HEK293 (cell line): ENCODE results near the gene UBL7.
A peak's percentile ranks its signal among the peaks of the same experiment; 100 is the strongest.

Source experiments
- CTCF ChIA-PET: fragments of 350-600 bp; formaldehyde crosslinking; extraction: SDS; loops from one replicate; lab custom pipeline; 2021; ENCODE audit warnings: antibody characterized with exemption; lab: Yijun Ruan, JAX
- POLR2A ChIA-PET: fragments of 300-600 bp; formaldehyde crosslinking; extraction: SDS; loops from one replicate; lab custom pipeline; 2020; ENCODE audit warnings: antibody characterized with exemption, inconsistent platforms; lab: Yijun Ruan, JAX
- H3K27ac ChIP-seq: fragments of 200-500 bp; sonication (Bioruptor generic); 2 replicates; pipeline ENCODE4 v1.5.1; 2014; ENCODE audit warnings: low read depth, low read length, control low read depth, inconsistent platforms; ENCODE audit errors: extremely low read depth
- H3K36me3 ChIP-seq, 2 experiments: fragments of 200-500 bp in 1 of 2; sonication (Bioruptor generic) in 1 of 2; 1 replicate in 1 of 2; 2 replicates in 1 of 2; pipeline ENCODE4 v1.5.1; 2014 to 2017; ENCODE audit warnings: inconsistent platforms in 2 of 2, low read length in 2 of 2; ENCODE audit not compliant: control insufficient read depth in 2 of 2, insufficient read depth in 1 of 2
- H3K4me1 ChIP-seq: fragments of 200-500 bp; sonication (Bioruptor generic); 2 replicates; pipeline ENCODE4 v1.5.1; 2014; ENCODE audit warnings: mild to moderate bottlenecking, low read length, inconsistent platforms; ENCODE audit not compliant: control insufficient read depth, insufficient read depth
- H3K4me3 ChIP-seq: 2 replicates; pipeline ENCODE4 v1.5.1; 2011; ENCODE audit warnings: low read depth, mild to moderate bottlenecking, control low read depth, low read length, moderate library complexity
- H3K9me3 ChIP-seq: fragments of 200-500 bp; sonication (Bioruptor generic); 2 replicates; pipeline ENCODE4 v1.5.1; 2014; ENCODE audit warnings: low read depth, low read length, inconsistent platforms; ENCODE audit not compliant: control insufficient read depth, insufficient read depth
- ATF2 ChIP-seq: fragments of 450-650 bp; formaldehyde crosslinking; IDR thresholded peaks from 2 replicates; pipeline ENCODE4 v1.5.1; 2016; ENCODE audit warnings: missing biosample characterization, missing genetic modification characterization, low read depth
- IKZF3 ChIP-seq: fragments of 450-650 bp; IDR thresholded peaks from 2 replicates; pipeline ENCODE4 v1.5.0; 2018; ENCODE audit warnings: missing biosample characterization, mild to moderate bottlenecking, missing genetic modification characterization, moderate library complexity
- KLF17 ChIP-seq: fragments of 450-650 bp; formaldehyde crosslinking; IDR thresholded peaks from 2 replicates; pipeline ENCODE4 v1.5.1; 2016; ENCODE audit warnings: missing biosample characterization, missing genetic modification characterization
- MYNN ChIP-seq: fragments of 450-650 bp; formaldehyde crosslinking; IDR thresholded peaks from 2 replicates; pipeline ENCODE4 v1.5.1; 2016; ENCODE audit warnings: missing biosample characterization, missing genetic modification characterization, borderline replicate concordance
- PATZ1 ChIP-seq: fragments of 450-650 bp; formaldehyde crosslinking; IDR thresholded peaks from 2 replicates; pipeline ENCODE4 v1.5.1; 2016; ENCODE audit warnings: missing biosample characterization, missing genetic modification characterization
- RBAK ChIP-seq: fragments of 450-650 bp; formaldehyde crosslinking; IDR thresholded peaks from 2 replicates; pipeline ENCODE4 v1.5.1; 2016; ENCODE audit warnings: missing biosample characterization, missing genetic modification characterization
- TCF7L2 ChIP-seq: IDR thresholded peaks from 2 replicates; pipeline ENCODE4 v1.6.1; 2011; ENCODE audit warnings: low read depth, mild to moderate bottlenecking, inconsistent platforms, low read length, moderate library complexity, borderline replicate concordance
- ZBTB11 ChIP-seq: fragments of 450-650 bp; formaldehyde crosslinking; conservative IDR thresholded peaks from 2 replicates; pipeline ENCODE4 v1.5.1; 2016; ENCODE audit warnings: low read depth, missing biosample characterization, missing genetic modification characterization
- ZBTB6 ChIP-seq: fragments of 450-650 bp; formaldehyde crosslinking; IDR thresholded peaks from 2 replicates; pipeline ENCODE4 v1.5.1; 2017; ENCODE audit warnings: missing biosample characterization, missing genetic modification characterization
- ZNF157 ChIP-seq: fragments of 450-650 bp; formaldehyde crosslinking; IDR thresholded peaks from 2 replicates; pipeline ENCODE4 v1.5.1; 2016; ENCODE audit warnings: missing biosample characterization, missing genetic modification characterization
- ZNF18 ChIP-seq: fragments of 450-650 bp; formaldehyde crosslinking; IDR thresholded peaks from 2 replicates; pipeline ENCODE4 v1.5.1; 2016; ENCODE audit warnings: missing biosample characterization, missing genetic modification characterization
- ZNF311 ChIP-seq: fragments of 450-650 bp; formaldehyde crosslinking; IDR thresholded peaks from 2 replicates; pipeline ENCODE4 v1.5.1; 2017; ENCODE audit warnings: missing biosample characterization, missing genetic modification characterization, borderline replicate concordance
- ZNF391 ChIP-seq: fragments of 450-650 bp; formaldehyde crosslinking; IDR thresholded peaks from 2 replicates; pipeline ENCODE4 v1.5.1; 2016; ENCODE audit warnings: low read depth, missing biosample characterization, missing genetic modification characterization, borderline replicate concordance
- ZNF394 ChIP-seq: fragments of 450-650 bp; formaldehyde crosslinking; IDR thresholded peaks from 2 replicates; pipeline ENCODE4 v1.5.1; 2016; ENCODE audit warnings: missing biosample characterization, missing genetic modification characterization, mild to moderate bottlenecking, moderate library complexity, borderline replicate concordance
- ZNF398 ChIP-seq: fragments of 450-650 bp; formaldehyde crosslinking; IDR thresholded peaks from 2 replicates; pipeline ENCODE4 v1.5.1; 2017; ENCODE audit warnings: missing biosample characterization, missing genetic modification characterization
- ZNF501 ChIP-seq: fragments of 450-650 bp; formaldehyde crosslinking; IDR thresholded peaks from 2 replicates; pipeline ENCODE4 v1.5.1; 2016; ENCODE audit warnings: missing biosample characterization, missing genetic modification characterization
- ZNF548 ChIP-seq: fragments of 450-650 bp; formaldehyde crosslinking; IDR thresholded peaks from 2 replicates; pipeline ENCODE4 v1.5.1; 2016; ENCODE audit warnings: missing biosample characterization, missing genetic modification characterization
- ZNF585B ChIP-seq: fragments of 450-650 bp; formaldehyde crosslinking; IDR thresholded peaks from 2 replicates; pipeline ENCODE4 v1.5.1; 2016; ENCODE audit warnings: missing biosample characterization, missing genetic modification characterization

The UBL7 gene

GRCh38 chr15:74489518-74490338 lies 28.8 kb upstream of the UBL7 start (continued):
- TF ChIP-seq PATZ1 (tag by site-specific recombination) = peak; percentile 83
- TF ChIP-seq ZNF398 = peak; percentile 47; the same call in 1 of the 2 replicates
- TF ChIP-seq ZNF18 = no peak
- peak; percentile 48; the same call in 1 of the 2 replicates for TF ChIP-seq ZBTB11 (tag by site-specific recombination)
- TF ChIP-seq ZBTB6 = no peak
- no peak for TF ChIP-seq ZNF311 (tag by site-specific recombination)

- no peak for TF ChIP-seq MYNN (tag by site-specific recombination)
- no peak for TF ChIP-seq ZNF391 (tag by site-specific recombination)
- TF ChIP-seq IKZF3 (tag by site-specific recombination) = no peak
- TF ChIP-seq ZNF394 (tag by site-specific recombination) = no peak
- TF ChIP-seq ZNF548 (tag by site-specific recombination) = no peak
- no peak for TF ChIP-seq ATF2 (tag by site-specific recombination)
- TF ChIP-seq ZNF157 (tag by site-specific recombination) = no peak
- no peak for TF ChIP-seq TCF7L2
- no peak for TF ChIP-seq ZNF501 (tag by site-specific recombination)
- TF ChIP-seq KLF17 = no peak
- no peak for TF ChIP-seq RBAK (tag by site-specific recombination)
- TF ChIP-seq ZNF585B (tag by site-specific recombination) = no peak
- H3K9me3 ChIP-seq = no peaks in the 10 kb centered on the region
- ChIA-PET CTCF (interaction anchor here (0.6 to 2.5 kb wide), 13 partner anchors 12 to 113 kb away, joined by 3 to 11 read pairs (median 4); no protein-coding TSS in a partner anchor), POLR2A (no interaction called here)
- no peak overlapping the region for H3K4me3 ChIP-seq
- no peaks in the 10 kb centered on the region; a peak in 1 of 3 replicates for H3K36me3 ChIP-seq
- no peak overlapping the region for H3K27ac ChIP-seq
- peaks cover 3% of the 10 kb centered on the region; the same call in 1 of the 2 replicates for H3K4me1 ChIP-seq
Measured at GRCh38 chr15:74488776-74489175, 27.8 kb upstream of the UBL7 start.
